Inferior parietal cortex (tissue), 1 donor: ENCODE results near the gene MAPK1.
"Not testable (repeated sequence)": the region's sequence is repeated elsewhere in the genome, so short reads cannot be mapped to it uniquely, and the experiment has no call there.

ENCODE experiments used
- DNase-seq: peaks from one replicate; pipeline ENCODE4 v3.0.0-alpha.2; 2016; ENCODE audit errors: extremely low spot score

Gene MAPK1

GRCh38 chr22:21818487-21819182 lies 48.8 kb downstream of the MAPK1 start:
- no peak for DNase-seq

- DNase-seq, result not testable (repeated sequence)
Observed at GRCh38 chr22:21817497-21817853, 50.0 kb downstream of the MAPK1 start.

GRCh38 chr22:21816787-21817496 lies 50.5 kb downstream of the MAPK1 start:
- DNase-seq, result no peak

GRCh38 chr22:21816472-21816786 lies 51.0 kb downstream of the MAPK1 start:
- no peak for DNase-seq

GRCh38 chr22:21815958-21816357 lies 51.5 kb downstream of the MAPK1 start:
- no peak for DNase-seq

- DNase-seq, result no peak
Observed at GRCh38 chr22:21815357-21815756, 52.1 kb downstream of the MAPK1 start.

- DNase-seq, result no peak
Observed at GRCh38 chr22:21811982-21812381, 55.5 kb downstream of the MAPK1 start.

- DNase-seq, result no peak
Observed at GRCh38 chr22:21807544-21808529, 59.6 kb downstream of the MAPK1 start.

GRCh38 chr22:21805325-21805724 lies 62.1 kb downstream of the MAPK1 start:
- DNase-seq, result not testable (repeated sequence)

GRCh38 chr22:21803811-21804249 lies 63.6 kb downstream of the MAPK1 start:
- no peak for DNase-seq

- DNase-seq, result no peak
Observed at GRCh38 chr22:21802673-21803072, 64.8 kb downstream of the MAPK1 start.

GRCh38 chr22:21802056-21802455 lies 65.4 kb downstream of the MAPK1 start:
- no peak for DNase-seq

- DNase-seq, result not testable (repeated sequence)
Observed at GRCh38 chr22:21801304-21801644, 66.2 kb downstream of the MAPK1 start.

- DNase-seq, result no peak
Observed at GRCh38 chr22:21800552-21801303, 66.7 kb downstream of the MAPK1 start.

- no peak for DNase-seq
Observed at GRCh38 chr22:21797444-21798221, 69.8 kb downstream of the MAPK1 start.

GRCh38 chr22:21796863-21797262 lies 70.6 kb downstream of the MAPK1 start:
- DNase-seq, result peak; percentile 77

- no peak for DNase-seq
Observed at GRCh38 chr22:21796231-21796630, 71.2 kb downstream of the MAPK1 start.

GRCh38 chr22:21793716-21794115 lies 73.7 kb downstream of the MAPK1 start:
- not testable (repeated sequence) for DNase-seq

- peak; percentile 72 for DNase-seq
Observed at GRCh38 chr22:21791635-21792625, 75.5 kb downstream of the MAPK1 start.
